Subcutaneous abdominal adipose tissue (tissue), 5 donors: Measurements from ENCODE around the gene RNF213.

Experiments used
- H3K27ac ChIP-seq: one replicate; pipeline ENCODE4 v1.7.0; 2013; ENCODE audit warnings: low read depth, mild to moderate bottlenecking, inconsistent platforms, low read length, moderate library complexity
- H3K27me3 ChIP-seq, 5 donors: one replicate each; pipeline ENCODE4 v1.7.0; 2013; ENCODE audit warnings: low read length in 5 of 5, inconsistent platforms in 1 of 5; ENCODE audit not compliant: control insufficient read depth in 5 of 5, insufficient read depth in 4 of 5
- H3K36me3 ChIP-seq, 5 donors: one replicate each; pipeline ENCODE4 v1.7.0; 2013; ENCODE audit warnings: low read length in 5 of 5; ENCODE audit not compliant: control insufficient read depth in 5 of 5, insufficient read depth in 5 of 5
- H3K4me1 ChIP-seq, 5 donors: one replicate each; pipeline ENCODE4 v1.7.0; 2013; ENCODE audit warnings: low read length in 5 of 5, mild to moderate bottlenecking in 3 of 5, moderate library complexity in 1 of 5; ENCODE audit not compliant: control insufficient read depth in 5 of 5, insufficient read depth in 5 of 5
- H3K4me3 ChIP-seq, 5 donors: one replicate each; pipeline ENCODE4 v1.7.0; 2013; ENCODE audit warnings: low read length in 5 of 5, low read depth in 1 of 5
- H3K9ac ChIP-seq, 5 donors: one replicate each; pipeline ENCODE4 v1.7.0; 2013; ENCODE audit warnings: low read length in 5 of 5, mild to moderate bottlenecking in 4 of 5, moderate library complexity in 3 of 5
- H3K9me3 ChIP-seq, 5 donors: one replicate each; pipeline ENCODE4 v1.7.0; 2013; ENCODE audit warnings: low read length in 5 of 5; ENCODE audit not compliant: control insufficient read depth in 5 of 5
- donor health status: healthy.
- donor health status: healthy.
- donor health status: healthy.
- donor health status: healthy.
- donor health status: healthy.

Gene RNF213

DNA sequence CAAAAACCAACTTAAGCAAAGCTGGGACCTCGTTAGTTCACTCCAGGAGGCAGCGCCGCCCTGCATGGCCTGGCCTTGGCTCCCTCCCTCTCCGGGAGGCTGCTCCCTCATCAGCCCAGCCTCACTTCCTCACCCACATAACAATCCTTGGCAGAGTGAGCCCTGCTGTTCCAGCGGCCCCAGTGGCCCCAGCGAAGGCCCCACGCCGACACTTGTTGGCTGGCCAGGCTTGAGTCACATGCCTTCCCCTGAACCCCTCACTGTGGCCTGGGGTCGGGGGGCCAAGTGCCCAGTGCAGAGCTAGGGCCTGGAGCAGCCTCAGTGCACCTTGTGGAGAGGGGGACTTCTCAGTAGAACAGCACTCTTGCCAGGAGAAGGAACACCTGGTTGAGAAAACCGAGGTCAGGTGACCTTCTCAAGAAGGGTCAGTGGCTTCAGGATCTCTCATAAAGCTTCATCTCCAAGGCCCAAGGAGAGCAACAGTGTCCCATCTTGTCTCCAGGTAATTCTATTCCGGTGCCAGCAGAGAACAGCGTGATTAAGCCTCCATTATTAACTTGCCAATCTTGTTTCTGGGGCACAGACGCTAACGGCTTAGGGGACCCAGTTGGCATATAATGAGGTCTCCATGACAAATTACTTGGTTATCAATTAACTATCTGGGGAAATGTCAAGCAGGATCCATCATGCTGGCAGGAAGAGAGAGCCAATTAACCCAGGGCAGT is 181.1 kb downstream of the RNF213 start:
- H3K9me3 ChIP-seq = no peaks in the 10 kb centered on the region

DNA sequence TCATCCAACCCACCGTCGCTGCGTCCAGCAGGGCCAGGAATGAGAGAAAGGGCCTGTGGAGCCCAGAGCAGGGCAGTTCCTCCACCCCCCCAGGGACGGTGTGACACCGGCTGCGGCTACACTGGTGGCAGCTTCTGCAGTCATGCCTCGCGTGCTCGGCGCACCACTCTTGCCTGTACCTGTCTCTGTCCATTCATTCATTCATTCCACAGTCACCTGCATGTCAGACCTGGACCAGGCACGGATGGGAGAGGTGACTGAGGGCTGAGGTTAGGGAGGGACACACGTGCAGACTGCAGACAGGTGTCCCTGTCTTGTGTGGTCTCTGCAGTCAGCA is 181.6 kb downstream of the RNF213 start:
- Histone ChIP-seq H3K4me1 (no peaks in the 10 kb centered on the region), H3K27ac (no peak overlapping the region), H3K27me3 (peaks cover 0 to 3% (median 0%) of the 10 kb centered on the region in 5 donors), H3K36me3 (peaks cover 0 to 8% (median 0%) of the 10 kb centered on the region in 5 donors), H3K9me3 (no peaks in the 10 kb centered on the region), H3K9ac (no peak overlapping the region), H3K4me3 (no peak overlapping the region)

More for the DNA sequence above, 181.1 kb downstream of the RNF213 start:
- H3K4me3 ChIP-seq = no peak overlapping the region
- H3K27me3 ChIP-seq = peaks cover 0 to 3% (median 0%) of the 10 kb centered on the region in 5 donors
- H3K9ac ChIP-seq = no peak overlapping the region
- H3K27ac ChIP-seq = no peak overlapping the region
- H3K36me3 ChIP-seq = peaks cover 0 to 14% (median 3%) of the 10 kb centered on the region in 5 donors
- H3K4me1 ChIP-seq = no peaks in the 10 kb centered on the region

DNA sequence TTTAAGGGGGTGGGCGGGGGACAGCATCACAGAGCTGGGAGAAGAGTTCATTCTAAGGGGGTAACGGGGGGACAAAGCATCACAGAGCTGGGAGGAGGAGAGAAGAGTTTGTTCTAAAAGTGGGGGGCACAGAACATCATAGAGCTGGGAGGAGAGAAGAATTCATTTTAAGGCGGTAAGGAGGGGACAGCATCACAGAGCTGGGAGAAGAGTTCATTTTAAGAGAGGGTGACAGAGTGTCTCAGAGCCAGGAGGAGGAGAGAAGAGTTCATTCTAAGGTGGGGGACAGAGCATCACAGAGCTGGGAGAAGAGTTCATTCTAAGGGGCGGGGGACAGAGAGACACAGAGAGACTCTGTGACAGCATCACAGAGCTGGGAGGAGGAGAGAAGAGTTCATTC is 182.1 kb downstream of the RNF213 start:
- H3K4me1 ChIP-seq = no peaks in the 10 kb centered on the region
- H3K27ac ChIP-seq = no peak overlapping the region
- H3K9me3 ChIP-seq = no peaks in the 10 kb centered on the region
- peaks cover 0 to 3% (median 0%) of the 10 kb centered on the region in 5 donors for H3K27me3 ChIP-seq
- H3K9ac ChIP-seq = no peak overlapping the region
- no peak overlapping the region for H3K4me3 ChIP-seq
- peaks cover 0 to 6% (median 0%) of the 10 kb centered on the region in 5 donors for H3K36me3 ChIP-seq

DNA sequence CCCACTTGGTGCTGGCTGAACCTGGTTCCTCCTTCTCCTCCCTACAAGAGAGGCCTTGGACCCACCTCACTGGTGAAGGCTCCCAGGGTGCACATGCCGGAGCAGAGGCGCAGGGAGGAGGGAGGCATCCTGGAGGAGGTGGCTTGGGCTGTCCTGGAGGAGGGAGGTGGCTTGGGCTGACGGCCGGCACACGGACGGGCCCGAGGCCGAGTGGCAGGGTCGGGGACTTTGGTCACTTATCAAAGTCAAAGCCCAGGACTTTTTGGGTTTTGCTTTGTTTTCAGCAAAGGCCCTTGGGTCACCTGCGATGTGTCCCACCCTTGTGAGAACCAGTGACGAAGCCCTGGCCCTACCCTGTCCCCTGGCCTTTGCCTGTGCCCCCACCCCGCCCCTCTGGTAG is 182.8 kb downstream of the RNF213 start:
- Histone ChIP-seq H3K4me1 (no peaks in the 10 kb centered on the region), H3K36me3 (peaks cover 0 to 6% (median 0%) of the 10 kb centered on the region in 5 donors), H3K27ac (no peak overlapping the region), H3K4me3 (no peak overlapping the region), H3K9me3 (no peaks in the 10 kb centered on the region), H3K27me3 (peaks cover 0 to 3% (median 0%) of the 10 kb centered on the region in 5 donors), H3K9ac (no peak overlapping the region)

DNA sequence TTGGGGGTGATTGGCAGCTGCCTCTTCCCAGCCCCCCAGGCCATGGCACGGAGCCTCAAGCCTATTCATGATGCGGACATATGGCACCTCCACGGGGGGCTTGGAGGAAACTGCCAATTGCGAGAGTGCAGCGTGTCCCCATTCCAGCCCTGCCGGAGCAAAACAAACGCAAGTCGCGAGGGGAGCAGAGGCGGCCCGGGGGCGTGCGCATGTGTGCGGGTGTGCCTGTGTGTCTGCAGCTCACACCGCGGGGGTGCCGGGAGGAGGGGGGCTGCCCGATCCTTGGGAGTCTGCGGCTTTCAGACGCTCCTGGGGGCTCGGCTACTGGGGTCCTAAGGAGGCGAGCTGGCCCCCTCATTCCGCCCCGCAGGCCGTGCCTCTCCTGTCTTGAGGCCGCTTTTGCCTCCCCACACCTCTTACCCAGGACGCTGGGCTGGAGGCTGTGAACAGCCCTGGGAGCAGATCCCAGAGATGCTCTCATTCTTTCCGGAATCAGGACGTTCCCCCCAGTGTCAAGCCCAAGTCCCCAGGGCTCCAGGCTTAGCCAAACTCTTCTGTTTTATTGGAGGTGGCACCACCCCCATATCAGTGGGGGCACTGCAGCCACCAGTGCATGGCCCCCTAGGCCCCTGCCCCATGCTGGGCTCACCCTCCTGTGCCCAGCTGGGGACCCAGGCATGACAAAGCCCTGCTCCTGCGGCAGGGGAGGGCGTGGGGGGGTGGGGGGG is 183.4 kb downstream of the RNF213 start:
- H3K27me3 ChIP-seq = peaks cover 0 to 3% (median 0%) of the 10 kb centered on the region in 5 donors
- H3K27ac ChIP-seq = no peak overlapping the region
- peaks cover 0 to 6% (median 0%) of the 10 kb centered on the region in 5 donors for H3K36me3 ChIP-seq
- no peak overlapping the region for H3K4me3 ChIP-seq
- no peaks in the 10 kb centered on the region for H3K9me3 ChIP-seq
- no peaks in the 10 kb centered on the region for H3K4me1 ChIP-seq
- H3K9ac ChIP-seq = no peak overlapping the region

DNA sequence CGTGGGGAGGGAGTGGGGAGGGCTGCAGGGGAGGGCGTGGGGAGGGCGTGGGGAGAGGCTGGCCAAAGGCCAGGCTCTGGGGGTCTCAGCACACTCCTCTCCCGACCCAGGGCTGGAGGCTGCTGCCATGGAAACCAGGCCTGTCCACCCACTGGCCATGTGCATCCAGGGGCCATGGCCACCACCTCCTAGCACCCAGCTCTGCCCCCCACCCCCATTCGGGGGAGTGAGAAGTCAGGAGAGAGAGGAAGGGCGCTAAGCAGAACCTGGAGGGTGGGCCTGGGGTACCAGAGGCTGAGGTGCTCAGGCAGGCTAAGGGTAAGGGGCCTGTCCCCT is 184.0 kb downstream of the RNF213 start:
- Histone ChIP-seq H3K27ac (no peak overlapping the region), H3K4me1 (no peaks in the 10 kb centered on the region), H3K9ac (no peak overlapping the region), H3K4me3 (no peak overlapping the region), H3K9me3 (no peaks in the 10 kb centered on the region), H3K27me3 (peaks cover 0 to 3% (median 0%) of the 10 kb centered on the region in 5 donors), H3K36me3 (peaks cover 0 to 6% (median 0%) of the 10 kb centered on the region in 5 donors)

DNA sequence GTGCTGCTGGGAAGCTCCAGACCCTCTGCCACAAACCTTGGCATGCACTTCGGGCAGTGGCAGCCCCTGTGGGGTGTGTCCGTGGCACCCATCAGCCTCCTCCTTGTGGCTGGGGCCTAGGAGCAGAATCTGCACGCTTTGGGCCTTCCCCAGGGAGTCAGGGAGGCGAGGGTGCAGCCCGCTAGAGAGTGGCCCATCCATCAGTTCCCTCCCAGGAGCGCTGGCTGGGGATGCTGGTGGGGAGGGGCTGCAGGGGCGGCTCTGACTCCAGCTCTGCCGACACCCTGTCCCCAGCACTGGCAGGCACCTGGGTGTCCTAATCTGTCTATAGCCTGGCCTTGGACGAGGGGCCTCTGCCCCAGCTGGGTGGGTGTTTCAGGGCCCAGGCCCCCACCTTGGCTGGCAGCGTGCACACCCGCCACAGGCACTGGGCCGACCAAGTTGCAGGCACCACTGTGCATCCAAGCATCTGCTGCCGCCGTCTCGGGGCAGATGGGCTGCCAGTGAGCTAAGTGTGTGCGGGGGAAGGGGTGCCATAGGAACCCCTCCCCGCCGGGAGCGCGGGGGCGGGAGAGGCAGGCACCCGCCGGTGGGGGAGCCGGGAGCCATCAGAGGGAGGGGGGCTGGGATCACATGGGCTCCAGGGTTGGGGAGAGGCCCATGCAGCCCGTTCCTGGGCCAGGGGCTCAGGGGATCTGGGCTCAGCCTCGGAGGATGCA is 184.5 kb downstream of the RNF213 start:
- no peak overlapping the region for H3K4me3 ChIP-seq
- no peak overlapping the region for H3K27ac ChIP-seq
- H3K36me3 ChIP-seq = peaks cover 0 to 6% (median 0%) of the 10 kb centered on the region in 5 donors
- H3K4me1 ChIP-seq = no peaks in the 10 kb centered on the region
- H3K27me3 ChIP-seq = peaks cover 0 to 3% (median 0%) of the 10 kb centered on the region in 5 donors
- H3K9ac ChIP-seq = no peak overlapping the region
- H3K9me3 ChIP-seq = no peaks in the 10 kb centered on the region

DNA sequence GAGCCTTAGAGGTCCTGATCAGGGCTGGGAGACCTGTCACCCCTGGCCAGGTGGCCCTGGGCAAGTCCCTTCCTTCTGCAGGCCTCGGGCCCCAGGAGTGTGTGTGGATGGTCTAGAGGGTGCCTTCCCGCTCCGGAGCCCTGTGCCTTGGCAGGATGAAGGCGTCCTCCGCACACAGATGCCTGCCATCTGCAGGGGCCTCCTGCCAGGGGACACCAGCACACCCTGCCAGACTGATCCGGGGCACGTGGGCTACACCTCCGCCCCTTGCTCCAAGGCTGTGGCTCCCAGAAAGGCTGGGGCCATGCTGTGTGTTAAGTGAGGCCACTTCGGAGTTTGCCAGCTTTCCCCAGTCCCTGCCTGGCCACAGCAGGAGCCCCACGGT is 185.1 kb downstream of the RNF213 start:
- Histone ChIP-seq H3K36me3 (peaks cover 0 to 6% (median 0%) of the 10 kb centered on the region in 5 donors), H3K9ac (no peak overlapping the region), H3K27ac (no peak overlapping the region), H3K4me1 (no peaks in the 10 kb centered on the region), H3K4me3 (no peak overlapping the region), H3K9me3 (no peaks in the 10 kb centered on the region), H3K27me3 (peaks cover 0 to 3% (median 0%) of the 10 kb centered on the region in 5 donors)

DNA sequence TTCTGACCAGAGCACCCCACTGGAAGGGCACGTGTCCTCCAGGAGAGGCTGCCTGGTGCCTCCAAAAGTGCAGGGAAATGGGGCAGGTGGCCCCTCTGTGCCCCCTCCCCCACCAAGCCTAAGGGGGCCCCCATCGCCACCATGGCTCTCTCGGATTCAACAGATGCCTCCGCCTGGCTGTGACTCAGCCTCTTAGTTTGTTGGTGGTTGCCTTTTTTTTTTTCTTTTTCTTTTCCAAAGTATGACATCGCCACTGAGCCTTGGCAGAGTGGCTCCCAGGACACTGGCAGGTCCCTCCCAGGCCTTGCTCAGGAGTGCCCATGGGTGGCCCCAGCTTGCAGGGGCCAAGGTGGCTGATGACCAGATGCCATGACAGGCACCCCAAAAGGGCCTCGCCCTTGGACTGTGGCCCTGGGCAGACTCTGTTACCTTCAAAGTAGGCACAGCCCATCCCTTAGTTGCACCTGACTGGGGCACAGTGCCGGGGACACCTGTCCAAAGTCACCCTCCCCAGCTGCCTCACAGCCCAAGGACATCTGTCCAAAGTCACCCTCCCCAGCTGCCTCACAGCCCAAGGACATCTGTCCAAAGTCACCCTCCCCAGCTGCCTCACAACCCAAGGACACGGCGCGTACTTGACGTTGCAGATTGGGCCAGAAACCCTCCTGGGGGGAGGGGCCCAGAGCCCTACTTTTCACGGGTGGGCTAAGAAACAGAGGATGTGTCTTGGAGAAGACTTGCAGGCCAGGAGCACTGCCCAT is 186.2 kb downstream of the RNF213 start:
- peaks cover 0 to 3% (median 0%) of the 10 kb centered on the region in 5 donors for H3K27me3 ChIP-seq
- peaks cover 0 to 3% (median 0%) of the 10 kb centered on the region in 5 donors for H3K36me3 ChIP-seq
- H3K4me3 ChIP-seq = no peak overlapping the region
- no peaks in the 10 kb centered on the region for H3K9me3 ChIP-seq
- no peak overlapping the region for H3K9ac ChIP-seq
- peaks cover 0 to 2% (median 0%) of the 10 kb centered on the region in 5 donors for H3K4me1 ChIP-seq
- H3K27ac ChIP-seq = no peak overlapping the region
